HepG2 (cell line): ENCODE data around the gene GSTT2. TPM values are rescaled to one million over a fixed set of nuclear protein-coding genes. Genes with fewer than 3 reads are reported as not detected.

Experiments used
- BRD4 ChIP-seq: sonication (generic); formaldehyde crosslinking; IDR thresholded peaks from 2 replicates; pipeline ENCODE4 v1.4.0; 2020; ENCODE audit warnings: missing genetic modification reagents
- CEBPB ChIP-seq: IDR thresholded peaks from 2 replicates; pipeline ENCODE4 v1.6.1; 2011; ENCODE audit warnings: low read depth, low read length, improper control_type of control experiment, borderline replicate concordance
- CENPX ChIP-seq: sonication (generic); formaldehyde crosslinking; IDR thresholded peaks from 2 replicates; pipeline ENCODE4 v1.9.0; 2021; ENCODE audit warnings: mild to moderate bottlenecking, missing genetic modification reagents, moderate library complexity
- FOXK2 ChIP-seq: fragments of 450-650 bp; IDR thresholded peaks from 2 replicates; pipeline ENCODE4 v1.6.1; 2016
- KAT8 ChIP-seq: IDR thresholded peaks from 2 replicates; pipeline ENCODE4 v1.6.1; 2016; ENCODE audit warnings: missing genetic modification reagents, missing compliant biosample characterization
- MAZ ChIP-seq, 2 experiments: sonication (generic) in 1 of 2; formaldehyde crosslinking in 1 of 2; IDR thresholded peaks; 2 replicates each; pipeline versions ENCODE4 v1.5.0 to v1.6.1; 2012 to 2020; ENCODE audit warnings: low read depth in 2 of 2, mild to moderate bottlenecking in 2 of 2, borderline replicate concordance in 1 of 2, improper control_type of control experiment in 1 of 2, low read length in 1 of 2, missing genetic modification reagents in 1 of 2, moderate library complexity in 1 of 2
- RXRB ChIP-seq: IDR thresholded peaks from 2 replicates; pipeline ENCODE4 v1.6.1; 2016; ENCODE audit warnings: borderline replicate concordance, missing genetic modification reagents, missing compliant biosample characterization
- SALL1 ChIP-seq: sonication (generic); formaldehyde crosslinking; IDR thresholded peaks from 2 replicates; pipeline ENCODE4 v1.8.0; 2022; ENCODE audit warnings: mild to moderate bottlenecking, missing genetic modification reagents
- SIN3B ChIP-seq: fragments of 150-350 bp; IDR thresholded peaks from 2 replicates; pipeline ENCODE4 v1.6.1; 2014; ENCODE audit warnings: low read length
- SOX5 ChIP-seq: IDR thresholded peaks from 2 replicates; pipeline ENCODE4 v1.6.1; 2016; ENCODE audit warnings: borderline replicate concordance
- SP5 ChIP-seq: IDR thresholded peaks from 2 replicates; pipeline ENCODE4 v1.6.1; 2016; ENCODE audit warnings: low read depth, borderline replicate concordance
- TOE1 ChIP-seq: sonication (generic); formaldehyde crosslinking; IDR thresholded peaks from 2 replicates; pipeline ENCODE4 v1.4.0; 2020; ENCODE audit warnings: mild to moderate bottlenecking, missing genetic modification reagents
- ZMYM2 ChIP-seq: sonication (generic); formaldehyde crosslinking; IDR thresholded peaks from 2 replicates; pipeline ENCODE4 v1.8.0; 2022; ENCODE audit warnings: mild to moderate bottlenecking, missing genetic modification reagents
- ZNF430 ChIP-seq: sonication (generic); formaldehyde crosslinking; IDR thresholded peaks from 2 replicates; pipeline ENCODE4 v1.9.0; 2021; ENCODE audit warnings: mild to moderate bottlenecking, missing genetic modification reagents
- ZNF616 ChIP-seq: sonication (generic); formaldehyde crosslinking; IDR thresholded peaks from 2 replicates; pipeline ENCODE4 v1.5.0; 2020; ENCODE audit warnings: low read depth, mild to moderate bottlenecking, missing genetic modification reagents
- polyA plus RNA-seq, 8 experiments: library from polyadenylated mRNA; depleted of rRNA in 3 of 8; stranded (reverse) in 7 of 8; unstranded in 1 of 8; fragments of >200 nt; fragmentation: Illumina TruSeq in 4 of 8; extraction: Trizol in 4 of 8; gene quantifications; 2 replicates each; pipeline versions ENCODE4 v1.2.1 to v1.2.3, GENCODE V29; 2011 to 2016; ENCODE audit warnings: low read depth in 4 of 8, missing spikeins in 1 of 8, mixed read lengths in 1 of 8; ENCODE audit not compliant: insufficient read depth in 1 of 8
- total RNA-seq, 5 experiments: library from RNA; depleted of rRNA; stranded (reverse); fragments of >200 nt; fragmentation: Illumina TruSeq; extraction: Trizol; gene quantifications; 2 replicates each; pipeline ENCODE4 v1.2.3, GENCODE V29; 2016; ENCODE audit warnings: low read depth in 1 of 5
- TF ChIP-seq, protein P1 (sequence below): sonication (generic); formaldehyde crosslinking; IDR thresholded peaks from 2 replicates; pipeline ENCODE4 v1.5.1; 2020; ENCODE audit warnings: mild to moderate bottlenecking, missing genetic modification reagents, borderline replicate concordance
- TF ChIP-seq, protein P2 (sequence below): sonication (generic); formaldehyde crosslinking; IDR thresholded peaks from 2 replicates; pipeline ENCODE4 v1.5.0; 2020; ENCODE audit warnings: missing genetic modification reagents
- TF ChIP-seq, protein P3 (sequence below): IDR thresholded peaks from 2 replicates; pipeline ENCODE4 v1.6.1; 2016; ENCODE audit warnings: mild to moderate bottlenecking
- TF ChIP-seq, protein P4 (sequence below): sonication (generic); formaldehyde crosslinking; conservative IDR thresholded peaks from 2 replicates; pipeline ENCODE4 v1.8.0; 2022; ENCODE audit warnings: low read depth, missing genetic modification reagents

Gene GSTT2
- total and polyA plus RNA-seq, 2 of the 13 experiments (the other 11 are each of a cell fraction or from before 2014, with no cell fraction given), result not detected

DNA sequence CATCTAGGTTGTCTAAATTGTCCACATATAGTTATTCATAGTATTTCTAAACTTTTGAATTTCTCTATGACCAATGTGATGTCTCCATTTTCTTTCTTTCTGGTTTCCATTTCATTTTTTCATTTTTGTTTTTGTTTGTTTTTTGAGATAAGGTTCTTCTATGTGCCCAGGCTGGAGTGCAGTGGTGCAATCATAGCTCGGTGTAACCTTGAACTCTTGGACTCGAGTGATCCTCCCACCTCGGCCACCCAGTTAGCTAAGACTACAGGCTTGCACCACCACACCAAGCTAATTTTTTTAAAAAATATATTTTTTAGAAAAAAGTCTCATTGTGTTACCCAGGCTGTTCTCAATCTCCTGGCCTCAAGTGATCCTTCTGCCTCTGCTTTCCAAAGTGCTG, 17.2 kb downstream of the GSTT2 start (continued):
- TF ChIP-seq MAZ (IDR thresholded peaks at IDR 0.05; ENCODE audit: borderline replicate concordance, low read depth, low read length), result no peak
- TF ChIP-seq MAZ (CRISPR knock-in tag; IDR thresholded peaks at IDR 0.05; ENCODE audit: low read depth), result no peak
- TF ChIP-seq CEBPB, result peak; percentile 80
- TF ChIP-seq ZMYM2, result peak; percentile 52; the same call in 1 of the 2 replicates
- TF ChIP-seq ZNF616 (CRISPR knock-in tag), result no peak
- TF ChIP-seq KAT8 (CRISPR knock-in tag), result 0 out of 2 replicates have a peak, but pooled peaks have one; percentile 33
- 0 out of 2 replicates have a peak, but pooled peaks have one; percentile 42 for TF ChIP-seq RXRB (CRISPR knock-in tag)
- TF ChIP-seq SOX5, result peak; percentile 43; the same call in 1 of the 2 replicates
- no peak for TF ChIP-seq FOXK2
- no peak for TF ChIP-seq CENPX (CRISPR knock-in tag)
- TF ChIP-seq SIN3B, result no peak
- peak; percentile 92 for TF ChIP-seq SALL1 (CRISPR knock-in tag)
- TF ChIP-seq TOE1 (CRISPR knock-in tag), result no peak
- TF ChIP-seq, protein P1, sequence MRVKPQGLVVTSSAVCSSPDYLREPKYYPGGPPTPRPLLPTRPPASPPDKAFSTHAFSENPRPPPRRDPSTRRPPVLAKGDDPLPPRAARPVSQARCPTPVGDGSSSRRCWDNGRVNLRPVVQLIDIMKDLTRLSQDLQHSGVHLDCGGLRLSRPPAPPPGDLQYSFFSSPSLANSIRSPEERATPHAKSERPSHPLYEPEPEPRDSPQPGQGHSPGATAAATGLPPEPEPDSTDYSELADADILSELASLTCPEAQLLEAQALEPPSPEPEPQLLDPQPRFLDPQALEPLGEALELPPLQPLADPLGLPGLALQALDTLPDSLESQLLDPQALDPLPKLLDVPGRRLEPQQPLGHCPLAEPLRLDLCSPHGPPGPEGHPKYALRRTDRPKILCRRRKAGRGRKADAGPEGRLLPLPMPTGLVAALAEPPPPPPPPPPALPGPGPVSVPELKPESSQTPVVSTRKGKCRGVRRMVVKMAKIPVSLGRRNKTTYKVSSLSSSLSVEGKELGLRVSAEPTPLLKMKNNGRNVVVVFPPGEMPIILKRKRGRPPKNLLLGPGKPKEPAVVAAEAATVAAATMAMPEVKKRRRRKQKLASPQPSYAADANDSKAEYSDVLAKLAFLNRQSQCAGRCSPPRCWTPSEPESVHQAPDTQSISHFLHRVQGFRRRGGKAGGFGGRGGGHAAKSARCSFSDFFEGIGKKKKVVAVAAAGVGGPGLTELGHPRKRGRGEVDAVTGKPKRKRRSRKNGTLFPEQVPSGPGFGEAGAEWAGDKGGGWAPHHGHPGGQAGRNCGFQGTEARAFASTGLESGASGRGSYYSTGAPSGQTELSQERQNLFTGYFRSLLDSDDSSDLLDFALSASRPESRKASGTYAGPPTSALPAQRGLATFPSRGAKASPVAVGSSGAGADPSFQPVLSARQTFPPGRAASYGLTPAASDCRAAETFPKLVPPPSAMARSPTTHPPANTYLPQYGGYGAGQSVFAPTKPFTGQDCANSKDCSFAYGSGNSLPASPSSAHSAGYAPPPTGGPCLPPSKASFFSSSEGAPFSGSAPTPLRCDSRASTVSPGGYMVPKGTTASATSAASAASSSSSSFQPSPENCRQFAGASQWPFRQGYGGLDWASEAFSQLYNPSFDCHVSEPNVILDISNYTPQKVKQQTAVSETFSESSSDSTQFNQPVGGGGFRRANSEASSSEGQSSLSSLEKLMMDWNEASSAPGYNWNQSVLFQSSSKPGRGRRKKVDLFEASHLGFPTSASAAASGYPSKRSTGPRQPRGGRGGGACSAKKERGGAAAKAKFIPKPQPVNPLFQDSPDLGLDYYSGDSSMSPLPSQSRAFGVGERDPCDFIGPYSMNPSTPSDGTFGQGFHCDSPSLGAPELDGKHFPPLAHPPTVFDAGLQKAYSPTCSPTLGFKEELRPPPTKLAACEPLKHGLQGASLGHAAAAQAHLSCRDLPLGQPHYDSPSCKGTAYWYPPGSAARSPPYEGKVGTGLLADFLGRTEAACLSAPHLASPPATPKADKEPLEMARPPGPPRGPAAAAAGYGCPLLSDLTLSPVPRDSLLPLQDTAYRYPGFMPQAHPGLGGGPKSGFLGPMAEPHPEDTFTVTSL, result peak; percentile 67; the same call in 1 of the 2 replicates
- peak; percentile 91 for TF ChIP-seq SP5 (CRISPR knock-in tag)
- no peak for TF ChIP-seq BRD4 (CRISPR knock-in tag)
- TF ChIP-seq, protein P2, sequence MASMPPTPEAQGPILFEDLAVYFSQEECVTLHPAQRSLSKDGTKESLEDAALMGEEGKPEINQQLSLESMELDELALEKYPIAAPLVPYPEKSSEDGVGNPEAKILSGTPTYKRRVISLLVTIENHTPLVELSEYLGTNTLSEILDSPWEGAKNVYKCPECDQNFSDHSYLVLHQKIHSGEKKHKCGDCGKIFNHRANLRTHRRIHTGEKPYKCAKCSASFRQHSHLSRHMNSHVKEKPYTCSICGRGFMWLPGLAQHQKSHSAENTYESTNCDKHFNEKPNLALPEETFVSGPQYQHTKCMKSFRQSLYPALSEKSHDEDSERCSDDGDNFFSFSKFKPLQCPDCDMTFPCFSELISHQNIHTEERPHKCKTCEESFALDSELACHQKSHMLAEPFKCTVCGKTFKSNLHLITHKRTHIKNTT (CRISPR knock-in tag), result no peak
- TF ChIP-seq, protein P3, sequence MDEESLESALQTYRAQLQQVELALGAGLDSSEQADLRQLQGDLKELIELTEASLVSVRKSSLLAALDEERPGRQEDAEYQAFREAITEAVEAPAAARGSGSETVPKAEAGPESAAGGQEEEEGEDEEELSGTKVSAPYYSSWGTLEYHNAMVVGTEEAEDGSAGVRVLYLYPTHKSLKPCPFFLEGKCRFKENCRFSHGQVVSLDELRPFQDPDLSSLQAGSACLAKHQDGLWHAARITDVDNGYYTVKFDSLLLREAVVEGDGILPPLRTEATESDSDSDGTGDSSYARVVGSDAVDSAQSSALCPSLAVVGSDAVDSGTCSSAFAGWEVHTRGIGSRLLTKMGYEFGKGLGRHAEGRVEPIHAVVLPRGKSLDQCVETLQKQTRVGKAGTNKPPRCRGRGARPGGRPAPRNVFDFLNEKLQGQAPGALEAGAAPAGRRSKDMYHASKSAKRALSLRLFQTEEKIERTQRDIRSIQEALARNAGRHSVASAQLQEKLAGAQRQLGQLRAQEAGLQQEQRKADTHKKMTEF (CRISPR knock-in tag), result peak; percentile 26; the same call in 1 of the 2 replicates
- TF ChIP-seq ZNF430 (CRISPR knock-in tag), result no peak
- TF ChIP-seq, protein P4, sequence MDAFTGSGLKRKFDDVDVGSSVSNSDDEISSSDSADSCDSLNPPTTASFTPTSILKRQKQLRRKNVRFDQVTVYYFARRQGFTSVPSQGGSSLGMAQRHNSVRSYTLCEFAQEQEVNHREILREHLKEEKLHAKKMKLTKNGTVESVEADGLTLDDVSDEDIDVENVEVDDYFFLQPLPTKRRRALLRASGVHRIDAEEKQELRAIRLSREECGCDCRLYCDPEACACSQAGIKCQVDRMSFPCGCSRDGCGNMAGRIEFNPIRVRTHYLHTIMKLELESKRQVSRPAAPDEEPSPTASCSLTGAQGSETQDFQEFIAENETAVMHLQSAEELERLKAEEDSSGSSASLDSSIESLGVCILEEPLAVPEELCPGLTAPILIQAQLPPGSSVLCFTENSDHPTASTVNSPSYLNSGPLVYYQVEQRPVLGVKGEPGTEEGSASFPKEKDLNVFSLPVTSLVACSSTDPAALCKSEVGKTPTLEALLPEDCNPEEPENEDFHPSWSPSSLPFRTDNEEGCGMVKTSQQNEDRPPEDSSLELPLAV (CRISPR knock-in tag), result no peak
